Right cardiac atrium (tissue), 5 donors: ENCODE data around the gene ATXN7L3. TPM values are rescaled to one million over a fixed set of nuclear protein-coding genes. Genes with fewer than 3 reads are reported as not detected.

Experiments
- ATAC-seq, 2 donors: fragments of 200-7000 bp; cut with Tn5 transposase; one replicate each; pipeline versions ENCODE4 v1.8.0 to v1.9.1; 2020; ENCODE audit warnings: moderate library complexity in 2 of 2, mild to moderate bottlenecking in 1 of 2
- DNase-seq, 3 donors: peaks; one replicate each; pipeline ENCODE4 v3.0.0-alpha.2; 2020
- H3K27ac ChIP-seq: one replicate; pipeline ENCODE4 v1.5.1; 2013; ENCODE audit warnings: mild to moderate bottlenecking, low read length, control low read depth, moderate library complexity
- H3K27me3 ChIP-seq: one replicate; pipeline ENCODE4 v1.6.1; 2013; ENCODE audit not compliant: control insufficient read depth, insufficient read depth
- H3K4me1 ChIP-seq: one replicate; pipeline ENCODE4 v1.6.1; 2013; ENCODE audit warnings: low read length; ENCODE audit not compliant: control insufficient read depth, insufficient read depth
- H3K4me3 ChIP-seq: one replicate; pipeline ENCODE4 v1.5.1; 2013; ENCODE audit warnings: low read length, control low read depth
- H3K9me3 ChIP-seq: one replicate; pipeline ENCODE4 v1.6.1; 2013; ENCODE audit warnings: low read length; ENCODE audit not compliant: control insufficient read depth
- WGBS: extraction: QIAGEN DNeasy Blood & Tissue Kit; methylation state at CpG from one replicate; pipeline ENCODE4 v1.1.7; 2013; 5-methylcytosine and 5-hydroxymethylcytosine counted together
- intact Hi-C, 4 donors: fragments of 100-400 bp; cut with DNase I; formaldehyde crosslinking; loops; one replicate each; pipeline versions ENCODE4 v1.11.0 to v1.14.0; 2022 to 2023
- polyA plus RNA-seq: library from polyadenylated mRNA; stranded (reverse); fragments of 200-250 nt; gene quantifications from one replicate; pipeline ENCODE4 v1.2.3, GENCODE V29; 2013
- total RNA-seq, 4 donors: library from RNA; stranded (reverse); fragmentation: NEBNext Ultra II Directional; extraction: Animal tissue kit (Norgen Biotek cat#: 25700); gene quantifications; one replicate each; pipeline ENCODE4 v1.2.1, GENCODE V29; 2021
- donor health status: healthy with polysubstance abuse.
- donor health status: DM: no; HTN: yes; CAD: no.
- donor health status: DM: no; HTN: no; CAD: no.
- donor health status: DM: no; HTN: yes; CAD: no; lungs with severe emphysema.
- donor health status: DM: yes; HTN: yes; CAD: no.

The ATXN7L3 gene
- total and polyA plus RNA-seq, 5 donors: 31.0 to 52.7 (median 40.6) TPM

DNA sequence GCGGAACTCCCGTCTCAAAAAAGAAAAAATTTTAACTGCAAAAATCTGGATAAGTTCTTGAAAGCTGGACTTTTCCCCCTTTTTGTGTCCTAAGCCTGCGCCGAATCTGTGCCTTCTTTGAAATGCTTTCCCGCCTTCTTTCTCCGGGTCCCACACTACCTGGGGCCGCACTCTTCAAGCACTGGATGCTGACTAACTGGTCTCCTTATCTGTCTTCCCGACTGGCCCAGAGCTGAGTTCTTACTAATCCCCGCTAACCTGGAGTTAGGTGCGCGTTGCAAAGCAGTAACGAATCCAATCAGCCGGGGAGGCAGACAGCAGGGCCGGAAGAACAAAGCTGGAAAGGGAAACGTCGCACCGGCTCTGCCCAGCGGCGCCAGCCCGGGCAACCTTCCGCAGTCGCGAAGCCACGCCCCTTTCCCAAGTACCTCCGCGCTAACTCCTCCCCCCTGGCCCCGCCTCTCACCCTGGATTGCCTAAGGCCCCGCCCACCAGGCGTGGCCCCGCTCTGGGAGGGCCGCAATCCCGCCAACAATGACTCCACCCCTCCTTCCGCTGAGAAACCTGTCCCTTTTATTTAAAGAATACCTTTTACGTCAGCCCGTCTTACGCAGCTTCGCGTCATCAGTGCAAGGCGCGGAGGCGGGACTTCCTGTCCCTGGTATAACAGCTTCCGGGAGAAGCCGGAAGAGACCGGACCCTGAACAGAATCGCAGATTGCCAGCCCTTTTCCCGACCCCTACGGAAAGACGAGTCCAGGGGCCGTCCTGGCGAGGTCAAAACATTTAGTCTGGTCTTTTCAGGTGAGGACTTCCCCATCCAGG is 13.2 kb downstream of the ATXN7L3 start, which contains the start of gene TMUB2:
TSS of gene TMUB2 (plus strand) at position 666 of the 824 bp plus-strand sequence. CDS start 737 bp downstream, outside the sequence.
- no peaks in the 10 kb centered on the region for H3K4me1 ChIP-seq
- H3K27me3 ChIP-seq: no peaks in the 10 kb centered on the region
- under 1% methylated on average over 50 of the region's 50 CpGs for WGBS
- peak within 1 kb of the TSS; percentile 94 for H3K4me3 ChIP-seq
- peak; percentile 96 to 97 for ATAC-seq
- intact Hi-C loops: no loop called here
- peak within 1 kb of the TSS; percentile 96 for H3K27ac ChIP-seq
- peak; percentile 99 for DNase-seq
- H3K9me3 ChIP-seq: no peaks in the 10 kb centered on the region

DNA sequence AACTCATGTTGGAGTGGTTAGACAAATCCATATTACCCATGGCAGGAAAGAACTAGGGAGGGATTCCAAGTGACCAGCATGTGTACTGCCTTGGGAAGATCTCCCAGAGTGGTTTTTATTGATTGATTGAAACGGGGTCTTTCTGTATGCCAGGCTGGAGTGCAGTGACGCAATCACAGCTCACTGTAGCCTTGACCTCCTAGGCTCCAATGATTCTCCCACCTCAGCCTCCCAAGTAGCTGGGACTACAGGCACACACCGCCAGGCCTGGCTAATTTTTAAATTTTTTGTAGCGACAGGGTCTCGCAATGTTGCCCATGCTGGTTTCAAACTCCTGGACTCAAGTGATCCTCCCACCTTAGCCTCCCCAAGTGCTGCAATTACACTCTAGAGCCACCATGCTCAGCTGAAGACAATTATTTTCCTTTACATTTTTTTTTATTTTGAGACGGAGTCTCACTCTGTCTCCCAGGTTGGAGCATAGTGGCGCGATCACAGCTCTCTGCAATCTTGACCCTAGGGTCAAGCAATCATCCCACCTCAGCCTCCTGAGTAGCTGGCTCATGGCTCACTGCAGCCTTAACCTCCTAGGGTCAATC is 15.4 kb downstream of the ATXN7L3 start:
- no peaks in the 10 kb centered on the region for H3K4me1 ChIP-seq
- 86% methylated on average over 8 of the region's 8 CpGs for WGBS
- no peaks in the 10 kb centered on the region for H3K27me3 ChIP-seq
- no peak for DNase-seq
- intact Hi-C loops: no loop called here
- no peak overlapping the region for H3K4me3 ChIP-seq
- no peak for ATAC-seq
- H3K9me3 ChIP-seq: no peaks in the 10 kb centered on the region
- peak overlapping the region; percentile 4 for H3K27ac ChIP-seq

DNA sequence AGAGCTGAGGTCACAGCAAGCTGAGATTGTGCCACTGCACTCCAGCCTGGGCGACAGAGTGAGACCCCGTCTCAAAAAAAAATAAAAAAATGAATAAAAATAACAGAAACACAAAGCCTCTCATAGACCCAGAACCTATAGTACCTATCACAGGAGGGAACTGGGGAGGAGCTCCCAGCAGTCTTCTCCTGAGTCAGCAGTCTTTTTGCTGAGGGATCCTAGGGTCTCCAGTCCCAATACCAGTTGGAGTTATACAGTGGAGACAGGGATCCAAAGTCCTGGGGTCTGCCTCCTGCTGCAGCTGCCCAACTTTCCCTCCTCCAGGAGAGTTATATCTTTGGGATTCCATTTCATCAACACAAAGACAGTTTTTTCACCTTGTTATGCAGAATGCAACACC is 16.7 kb downstream of the ATXN7L3 start:
- Histone ChIP-seq H3K4me3 (no peak overlapping the region), H3K27ac (no peak overlapping the region), H3K9me3 (no peaks in the 10 kb centered on the region), H3K4me1 (no peaks in the 10 kb centered on the region), H3K27me3 (no peaks in the 10 kb centered on the region)
- 88% methylated on average over 2 of the region's 2 CpGs for WGBS
- ATAC-seq: no peak
- no peak for DNase-seq
- intact Hi-C loops: no loop called here

DNA sequence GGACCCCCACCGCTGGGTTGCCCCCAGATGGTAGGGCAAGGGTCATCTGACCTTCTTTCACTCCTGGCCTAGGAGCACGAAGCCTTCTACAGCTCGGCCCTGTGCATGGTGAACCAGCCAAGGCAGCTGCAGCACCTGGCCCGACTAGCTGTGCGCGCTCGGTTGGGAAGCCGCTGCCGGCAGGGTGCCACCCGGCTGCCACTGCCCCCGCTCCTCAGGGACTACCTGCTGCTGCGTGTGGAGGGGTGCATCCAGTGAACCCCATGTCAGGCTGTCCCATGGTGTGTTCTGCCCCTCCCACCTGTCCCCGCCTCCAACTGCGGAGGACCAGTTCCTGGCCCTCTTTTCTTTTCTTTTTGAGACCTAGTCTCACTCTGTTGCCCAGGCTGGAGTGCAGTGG is 21.6 kb downstream of the ATXN7L3 start:
- WGBS: 90% methylated on average over 14 of the region's 14 CpGs
- ATAC-seq (no peak), DNase-seq (no peak)
- Histone ChIP-seq H3K27ac (no peak overlapping the region), H3K9me3 (no peaks in the 10 kb centered on the region), H3K4me1 (no peaks in the 10 kb centered on the region), H3K27me3 (no peaks in the 10 kb centered on the region), H3K4me3 (no peak overlapping the region)
- intact Hi-C loops: no loop called here

DNA sequence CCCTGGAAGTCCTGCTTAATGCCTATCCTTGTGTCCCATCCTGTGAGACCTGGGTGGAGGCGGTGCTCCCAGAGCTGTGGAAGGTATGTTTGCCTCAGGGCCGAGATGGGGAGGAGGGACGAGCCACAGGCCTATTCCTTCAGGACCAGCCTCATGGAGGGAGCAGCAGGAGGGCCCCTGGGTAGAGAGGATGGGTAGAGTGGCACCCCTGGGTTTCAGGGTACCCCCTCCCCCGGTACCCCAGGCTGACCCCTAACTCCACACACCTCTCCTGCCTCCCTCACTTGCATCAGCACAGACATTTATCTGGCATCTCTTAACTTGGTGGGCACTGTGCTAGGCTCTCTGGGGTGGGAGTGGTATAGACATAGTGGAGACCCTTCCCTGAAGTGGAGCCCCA is 22.0 kb downstream of the ATXN7L3 start:
- intact Hi-C loops: no loop called here
- no peak overlapping the region for H3K27ac ChIP-seq
- WGBS: 90% methylated on average over 4 of the region's 4 CpGs

DNA sequence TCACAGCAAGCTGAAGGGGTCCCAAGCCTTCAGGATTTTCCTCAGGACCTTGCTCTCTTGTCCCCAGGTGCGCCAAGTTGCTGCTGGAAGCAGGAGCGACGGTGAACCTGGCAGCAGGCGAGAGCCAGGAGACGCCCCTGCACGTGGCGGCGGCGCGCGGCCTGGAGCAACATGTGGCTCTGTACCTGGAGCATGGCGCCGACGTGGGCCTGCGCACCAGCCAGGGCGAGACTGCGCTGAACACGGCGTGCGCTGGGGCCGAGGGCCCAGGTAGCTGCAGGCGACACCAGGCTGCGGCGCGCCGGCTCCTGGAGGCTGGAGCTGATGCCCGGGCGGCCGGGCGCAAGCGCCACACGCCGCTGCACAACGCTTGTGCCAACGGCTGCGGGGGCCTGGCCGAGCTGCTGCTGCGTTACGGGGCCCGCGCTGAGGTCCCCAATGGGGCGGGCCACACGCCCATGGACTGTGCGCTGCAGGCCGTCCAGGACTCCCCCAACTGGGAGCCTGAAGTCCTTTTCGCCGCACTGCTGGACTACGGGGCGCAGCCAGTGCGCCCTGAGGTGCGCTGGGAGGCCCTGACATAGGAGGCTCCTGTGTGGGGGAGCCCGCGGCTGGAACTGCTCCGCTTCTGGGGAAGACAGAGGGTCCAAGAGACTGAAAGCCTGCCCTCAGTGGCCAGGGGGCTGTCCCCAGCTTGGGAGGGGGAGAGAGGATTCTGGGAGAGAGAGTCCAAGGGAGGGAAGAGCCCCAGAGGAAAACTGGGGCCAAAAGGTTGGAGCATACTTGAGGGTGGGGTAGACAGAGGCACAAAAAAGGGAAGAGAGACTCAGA is 22.8 kb downstream of the ATXN7L3 start:
- no peak for DNase-seq
- Histone ChIP-seq H3K27me3 (no peaks in the 10 kb centered on the region), H3K4me3 (no peak overlapping the region), H3K4me1 (no peaks in the 10 kb centered on the region), H3K9me3 (no peaks in the 10 kb centered on the region), H3K27ac (no peak overlapping the region)
- intact Hi-C loops: no loop called here
- peak; percentile 25 to 39 for ATAC-seq
- WGBS: 94% methylated on average over 54 of the region's 54 CpGs

More for the DNA sequence above, 22.0 kb downstream of the ATXN7L3 start:
- ATAC-seq: peak in 1 of 2 donors; percentile 38
- Histone ChIP-seq H3K9me3 (no peaks in the 10 kb centered on the region), H3K4me3 (no peak overlapping the region), H3K27me3 (no peaks in the 10 kb centered on the region), H3K4me1 (no peaks in the 10 kb centered on the region)
- no peak for DNase-seq

DNA sequence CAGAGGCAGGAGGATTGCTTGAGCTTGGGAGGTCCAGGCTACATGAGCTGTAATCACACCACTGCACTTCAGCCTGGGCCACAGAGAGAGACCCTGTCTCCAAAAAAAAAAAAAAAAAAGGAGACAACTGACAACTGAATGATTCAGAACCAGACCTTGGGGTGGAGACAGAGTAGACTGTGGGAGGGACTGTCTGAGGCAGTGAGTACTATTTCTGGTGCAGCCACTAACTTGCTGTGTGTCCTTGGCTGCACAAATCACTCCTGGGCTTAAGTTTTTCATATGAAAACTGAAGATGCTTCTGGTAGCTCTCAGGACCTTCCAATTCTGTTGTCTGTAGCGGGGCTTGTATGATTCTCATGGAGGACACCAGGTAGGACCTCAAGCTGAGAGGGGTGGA is 23.4 kb downstream of the ATXN7L3 start:
- Histone ChIP-seq H3K27me3 (no peaks in the 10 kb centered on the region), H3K4me3 (no peak overlapping the region), H3K27ac (no peak overlapping the region), H3K9me3 (no peaks in the 10 kb centered on the region), H3K4me1 (no peaks in the 10 kb centered on the region)
- ATAC-seq (no peak), DNase-seq (no peak)
- 96% methylated on average over 1 of the region's 1 CpG for WGBS
- intact Hi-C loops: no loop called here

DNA sequence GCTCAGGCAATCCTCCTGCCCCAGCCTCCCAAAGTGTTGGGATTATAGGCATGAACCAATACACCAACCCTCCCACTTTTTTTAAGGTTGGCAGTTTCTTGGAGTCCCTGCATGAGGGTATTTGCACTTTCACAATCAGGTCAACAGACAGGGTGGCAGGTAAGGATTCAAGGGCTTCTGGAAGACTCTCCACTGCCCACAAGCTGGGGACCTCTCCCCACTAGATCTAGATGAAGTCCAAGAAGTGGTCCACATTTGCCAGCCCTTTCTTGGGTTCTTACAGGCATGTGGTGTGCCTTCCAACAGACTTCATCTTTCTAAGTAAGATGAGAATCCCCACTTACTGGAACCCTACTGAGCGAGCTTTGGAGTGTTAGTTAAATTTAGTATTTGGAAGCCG is 25.3 kb downstream of the ATXN7L3 start:
- 98% methylated on average over 2 of the region's 2 CpGs for WGBS
- Histone ChIP-seq H3K27ac (no peak overlapping the region), H3K27me3 (no peaks in the 10 kb centered on the region), H3K4me1 (no peaks in the 10 kb centered on the region), H3K4me3 (no peak overlapping the region), H3K9me3 (no peaks in the 10 kb centered on the region)
- ATAC-seq (no peak), DNase-seq (peak in 1 of 3 donors; percentile 4)
- intact Hi-C loops: no loop called here

DNA sequence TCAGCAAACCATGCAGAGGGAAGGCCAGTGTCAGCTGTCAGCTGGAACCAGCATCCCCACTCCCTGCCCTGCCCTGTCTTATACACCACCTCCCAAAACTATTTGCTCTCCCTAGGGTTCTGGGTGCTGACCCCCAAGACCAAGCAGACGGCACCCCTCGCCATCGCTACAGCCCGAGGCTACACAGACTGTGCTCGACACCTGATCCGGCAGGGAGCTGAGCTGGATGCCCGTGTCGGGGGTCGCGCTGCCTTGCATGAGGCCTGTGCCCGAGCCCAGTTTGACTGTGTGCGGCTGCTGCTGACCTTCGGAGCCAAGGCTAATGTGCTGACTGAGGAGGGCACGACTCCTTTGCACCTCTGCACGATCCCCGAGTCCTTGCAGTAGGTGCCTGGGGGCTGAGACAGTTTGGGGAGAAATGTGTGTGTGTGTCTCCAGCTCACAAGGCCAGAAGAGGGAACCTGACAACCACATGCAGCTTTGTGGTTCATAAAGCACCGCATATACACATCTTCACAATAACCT is 27.7 kb downstream of the ATXN7L3 start:
- Histone ChIP-seq H3K9me3 (no peaks in the 10 kb centered on the region), H3K4me1 (no peaks in the 10 kb centered on the region), H3K4me3 (no peak overlapping the region), H3K27ac (no peak overlapping the region), H3K27me3 (no peaks in the 10 kb centered on the region)
- ATAC-seq (no peak), DNase-seq (peak in 1 of 3 donors; percentile 59)
- intact Hi-C loops: no loop called here
- whole genome bisulfite sequencing: 71% methylated on average over 17 of the region's 17 CpGs

DNA sequence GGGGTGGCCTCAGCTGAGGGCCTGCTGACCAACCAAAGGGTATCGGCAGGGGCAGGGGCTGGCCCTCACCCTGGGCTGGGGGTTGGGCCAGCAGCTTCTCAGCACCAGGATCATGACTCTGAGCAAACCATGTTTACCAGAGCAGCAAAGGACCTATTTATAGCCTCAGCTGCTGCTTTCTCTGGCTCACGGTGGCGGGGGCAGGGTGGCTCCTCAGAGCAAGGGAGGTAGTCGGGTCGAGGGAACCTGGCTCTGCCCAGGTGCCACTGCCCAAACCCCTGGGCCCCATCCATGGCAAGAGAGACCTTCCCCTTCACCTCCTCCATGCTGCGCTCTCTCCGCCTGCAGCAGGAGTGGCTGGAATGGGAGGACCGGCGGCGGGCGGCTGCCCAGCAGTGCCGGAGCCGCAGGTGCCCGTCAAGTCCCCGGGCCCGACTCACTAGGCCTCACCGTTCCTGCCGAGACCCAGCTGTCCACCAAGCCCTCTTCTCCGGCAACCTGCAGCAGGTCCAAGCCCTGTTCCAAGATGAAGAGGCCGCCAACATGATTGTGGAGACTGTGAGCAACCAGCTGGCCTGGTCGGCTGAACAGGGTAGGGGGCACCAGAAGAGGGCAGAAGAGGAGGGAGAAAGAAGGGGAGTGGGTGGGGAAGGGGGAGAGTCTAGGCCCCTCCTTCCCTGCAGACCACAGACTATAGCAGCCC is 29.0 kb downstream of the ATXN7L3 start, which contains the start of gene ASB16:
TSS of gene ASB16 (plus strand) at position 206 of the 703 bp plus-strand sequence. CDS start at position 292, 86 bp downstream.
- Histone ChIP-seq H3K9me3 (no peaks in the 10 kb centered on the region), H3K27me3 (no peaks in the 10 kb centered on the region), H3K4me3 (peak within 1 kb of the TSS; percentile 8), H3K4me1 (no peaks in the 10 kb centered on the region), H3K27ac (peak within 1 kb of the TSS; percentile 54)
- intact Hi-C loops: no loop called here
- peak; percentile 55 to 57 for ATAC-seq
- DNase-seq: peak in 1 of 3 donors; percentile 67
- WGBS: 19% methylated on average over 21 of the region's 21 CpGs
